HG03175 (cell line): ENCODE data around the gene FLYWCH2.
"Not testable (repeated sequence)": the region's sequence is repeated elsewhere in the genome, so short reads cannot be mapped to it uniquely, and the experiment has no call there.

Experiments used
- ATAC-seq: cut with Tn5 transposase; IDR thresholded peaks from one replicate; pipeline ENCODE4 v1.9.1; 2021; ENCODE audit warnings: mild to moderate bottlenecking, moderate library complexity; ENCODE audit not compliant: unreplicated experiment

Gene FLYWCH2

GRCh38 chr16:2934450-2934849 is 51.4 kb downstream of the FLYWCH2 start:
- no peak for ATAC-seq

- no peak for ATAC-seq
Observed at GRCh38 chr16:2936436-2937011, 53.5 kb downstream of the FLYWCH2 start.

- ATAC-seq, result no peak
Observed at GRCh38 chr16:2937170-2937569, 54.2 kb downstream of the FLYWCH2 start.

- ATAC-seq, result no peak
Observed at GRCh38 chr16:2938206-2938605, 55.2 kb downstream of the FLYWCH2 start.

GRCh38 chr16:2939968-2940367 is 57.0 kb downstream of the FLYWCH2 start:
- ATAC-seq, result no peak

- no peak for ATAC-seq
Observed at GRCh38 chr16:2942045-2942444, 59.0 kb downstream of the FLYWCH2 start.

- ATAC-seq, result not testable (repeated sequence)
Observed at GRCh38 chr16:2943716-2944115, 60.7 kb downstream of the FLYWCH2 start.

GRCh38 chr16:2946649-2947048 is 63.6 kb downstream of the FLYWCH2 start:
- no peak for ATAC-seq
